ENCODE results near the gene CLCN6. TPM values are rescaled to one million over a fixed set of nuclear protein-coding genes. Genes with fewer than 3 reads are reported as not detected.

Gene CLCN6
- total and polyA plus RNA-seq, 2 of the 8 experiments (the other 6 are each of a cell fraction or from before 2014, with no cell fraction given): 15.7 to 26.0 TPM

DNA sequence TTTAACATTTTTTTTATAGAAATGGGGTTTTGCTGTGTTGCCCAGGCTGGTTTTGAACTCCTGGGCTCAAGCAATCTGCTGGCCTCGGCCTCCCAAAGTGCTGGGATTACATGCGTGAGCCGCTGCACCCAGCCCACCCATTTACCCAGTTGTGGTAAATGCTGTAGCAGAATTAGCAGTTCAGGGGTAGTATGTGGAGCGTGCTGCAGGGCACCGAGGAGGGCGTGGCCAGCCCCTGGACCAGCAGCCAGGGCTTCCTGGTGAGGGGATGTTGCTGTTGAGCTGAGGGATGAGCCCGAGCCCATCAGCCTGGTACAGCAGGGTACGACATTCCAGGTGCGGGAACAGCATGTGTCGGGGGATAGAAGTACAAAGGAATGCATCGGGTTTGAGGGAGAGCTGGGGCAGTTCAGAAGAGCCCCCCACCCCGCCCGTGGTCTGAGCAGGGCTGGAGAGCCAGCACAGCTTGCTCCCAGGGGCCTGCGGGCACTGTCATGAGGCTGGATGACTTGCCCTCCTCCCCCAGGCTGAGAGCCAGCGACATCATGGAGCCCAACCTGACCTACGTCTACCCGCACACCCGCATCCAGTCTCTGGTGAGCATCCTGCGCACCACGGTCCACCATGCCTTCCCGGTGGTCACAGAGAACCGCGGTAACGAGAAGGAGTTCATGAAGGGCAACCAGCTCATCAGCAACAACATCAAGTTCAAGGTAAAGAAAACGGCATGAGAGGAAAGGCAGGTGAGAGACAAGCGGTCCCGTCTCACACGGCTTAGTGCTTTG, 29.6 kb downstream of the CLCN6 start (continued):
- TF ChIP-seq TAF1 (IDR thresholded peaks at IDR 0.05; ENCODE audit: low read depth, low read length) (no peak), BACH1 (IDR thresholded peaks at IDR 0.05; ENCODE audit: low read length) (no peak)
